SK-N-SH (cell line): ENCODE results near the gene CCHCR1. TPM values are rescaled to one million over a fixed set of nuclear protein-coding genes. Genes with fewer than 3 reads are reported as not detected.
A peak's percentile ranks its signal among the peaks of the same experiment; 100 is the strongest.

ENCODE experiments used
- CTCF ChIA-PET: fragments of 300-600, 350-600 bp; formaldehyde crosslinking; extraction: SDS; loops from one replicate; lab custom pipeline; 2021; lab: Yijun Ruan, JAX
- POLR2A ChIA-PET: fragments of 350-600 bp; sonication (Branson Sonifier 250); formaldehyde crosslinking; extraction: SDS; loops from one replicate; lab custom pipeline; 2020; ENCODE audit warnings: antibody characterized with exemption, inconsistent platforms; lab: Yijun Ruan, JAX
- DNase-seq: peaks from one replicate; pipeline ENCODE4 v3.0.0; 2012
- H2AFZ ChIP-seq: fragments of 200-600 bp; sonication (generic); 2 replicates; pipeline ENCODE4 v1.8.1; 2016; ENCODE audit warnings: antibody characterized with exemption, mild to moderate bottlenecking, low read depth
- H3F3A ChIP-seq: fragments of 200-600 bp; sonication (generic); replicated peaks from 2 replicates; pipeline ENCODE3; 2016; ENCODE audit warnings: antibody characterized with exemption, mild to moderate bottlenecking; ENCODE audit not compliant: insufficient read depth
- H3K27ac ChIP-seq, 2 experiments: fragments of 200-500 bp in 1 of 2; fragments of 200-600 bp in 1 of 2; sonication (Bioruptor generic) in 1 of 2; sonication (generic), shearing (Covaris generic) in 1 of 2; 2 replicates each; pipeline versions ENCODE4 v1.5.1 to v1.6.1; 2014 to 2016; ENCODE audit warnings: low read depth in 2 of 2, inconsistent platforms in 1 of 2, low read length in 1 of 2, mild to moderate bottlenecking in 1 of 2, mixed read lengths in 1 of 2
- H3K27me3 ChIP-seq: fragments of 200-600 bp; sonication (generic), shearing (Covaris generic); 2 replicates; pipeline ENCODE4 v1.6.1; 2016; ENCODE audit warnings: mixed run types; ENCODE audit not compliant: insufficient read depth
- H3K36me3 ChIP-seq, 2 experiments: fragments of 200-500 bp in 1 of 2; fragments of 200-600 bp in 1 of 2; sonication (Bioruptor generic) in 1 of 2; sonication (generic) in 1 of 2; replicated peaks in 1 of 2; 2 replicates each; pipeline versions ENCODE3 to v1.5.1; 2014 to 2016; ENCODE audit warnings: low read length in 1 of 2, mild to moderate bottlenecking in 1 of 2; ENCODE audit not compliant: insufficient read depth in 2 of 2, control insufficient read depth in 1 of 2
- H3K4me1 ChIP-seq, 2 experiments: fragments of 200-500 bp in 1 of 2; fragments of 200-600 bp in 1 of 2; sonication (Bioruptor generic) in 1 of 2; sonication (generic), shearing (Covaris generic) in 1 of 2; 2 replicates each; pipeline versions ENCODE4 v1.5.1 to v1.6.1; 2014 to 2016; ENCODE audit warnings: low read depth in 1 of 2, low read length in 1 of 2, mixed run types in 1 of 2; ENCODE audit not compliant: insufficient read depth in 2 of 2, control insufficient read depth in 1 of 2
- H3K4me2 ChIP-seq: fragments of 200-600 bp; sonication (generic), shearing (Covaris generic); 2 replicates; pipeline ENCODE4 v1.6.1; 2017; ENCODE audit warnings: mixed run types
- H3K4me3 ChIP-seq, 2 experiments: fragments of 200-500 bp in 1 of 2; fragments of 200-600 bp in 1 of 2; sonication (Bioruptor generic) in 1 of 2; sonication (generic), shearing (Covaris generic) in 1 of 2; 2 replicates each; pipeline versions ENCODE4 v1.5.1 to v1.8.1; 2014 to 2016; ENCODE audit warnings: low read depth in 2 of 2, inconsistent platforms in 1 of 2, low read length in 1 of 2, mild to moderate bottlenecking in 1 of 2, mixed read lengths in 1 of 2, moderate library complexity in 1 of 2
- H3K79me2 ChIP-seq: fragments of 200-600 bp; sonication (generic); 2 replicates; pipeline ENCODE4 v1.8.1; 2017; ENCODE audit warnings: mild to moderate bottlenecking; ENCODE audit not compliant: insufficient read depth
- H3K9ac ChIP-seq: fragments of 200-600 bp; sonication (generic); 2 replicates; pipeline ENCODE4 v1.6.1; 2017; ENCODE audit warnings: mixed run types
- H3K9me2 ChIP-seq: fragments of 200-600 bp; sonication (generic); 2 replicates; pipeline ENCODE4 v1.6.1; 2017; ENCODE audit warnings: mixed run types
- H3K9me3 ChIP-seq: fragments of 200-600 bp; sonication (generic); 2 replicates; pipeline ENCODE4 v1.6.1; 2017; ENCODE audit warnings: mixed run types, mild to moderate bottlenecking, moderate library complexity
- H4K20me1 ChIP-seq: fragments of 200-600 bp; sonication (generic); 2 replicates; pipeline ENCODE4 v1.6.1; 2017; ENCODE audit warnings: mild to moderate bottlenecking, mixed run types; ENCODE audit not compliant: insufficient read depth
- ELF1 ChIP-seq: IDR thresholded peaks from 2 replicates; pipeline ENCODE4 v1.4.0; 2012
- EP300 ChIP-seq, 2 experiments: IDR thresholded peaks; 2 replicates each; pipeline versions ENCODE4 v1.4.0 to v1.6.1; 2012; ENCODE audit warnings: borderline replicate concordance in 1 of 2, low read depth in 1 of 2, low read length in 1 of 2
- FOXJ3 ChIP-seq: sonication (generic); formaldehyde crosslinking; IDR thresholded peaks from 2 replicates; pipeline ENCODE4 v1.5.1; 2020; ENCODE audit warnings: mild to moderate bottlenecking, missing genetic modification reagents
- FOXM1 ChIP-seq: IDR thresholded peaks from 2 replicates; pipeline ENCODE4 v1.4.0; 2012; ENCODE audit warnings: low read depth, mild to moderate bottlenecking
- GABPA ChIP-seq: IDR thresholded peaks from 2 replicates; pipeline ENCODE4 v1.4.0; 2012; ENCODE audit warnings: low read depth, mild to moderate bottlenecking
- GATA2 ChIP-seq: sonication (generic); formaldehyde crosslinking; IDR thresholded peaks from 2 replicates; pipeline ENCODE4 v1.5.0; 2020; ENCODE audit warnings: mild to moderate bottlenecking, missing genetic modification reagents
- MXI1 ChIP-seq: IDR thresholded peaks from 2 replicates; pipeline ENCODE4 v1.6.1; 2012; ENCODE audit warnings: mild to moderate bottlenecking, low read depth, low read length, improper control_type of control experiment
- NFIC ChIP-seq: IDR thresholded peaks from 2 replicates; pipeline ENCODE4 v1.4.0; 2012; ENCODE audit warnings: borderline replicate concordance
- RCOR1 ChIP-seq: fragments of 150-350 bp; IDR thresholded peaks from 2 replicates; pipeline ENCODE4 v1.6.1; 2017; ENCODE audit warnings: antibody characterized with exemption, low read length
- RFX5 ChIP-seq: IDR thresholded peaks from 2 replicates; pipeline ENCODE4 v1.6.1; 2012; ENCODE audit warnings: mild to moderate bottlenecking, improper control_type of control experiment, low read length
- SIN3A ChIP-seq: IDR thresholded peaks from 2 replicates; pipeline ENCODE4 v1.6.1; 2012; ENCODE audit warnings: low read depth, mild to moderate bottlenecking, low read length, moderate library complexity, borderline replicate concordance
- SMC3 ChIP-seq: IDR thresholded peaks from 2 replicates; pipeline ENCODE4 v1.6.1; 2012; ENCODE audit warnings: low read depth, low read length, improper control_type of control experiment
- TCF12 ChIP-seq: IDR thresholded peaks from 2 replicates; pipeline ENCODE4 v1.4.0; 2012
- YY1 ChIP-seq: IDR thresholded peaks from 2 replicates; pipeline ENCODE4 v1.4.0; 2012; ENCODE audit warnings: low read depth, mild to moderate bottlenecking
- WGBS: methylation state at CpG from one replicate; pipeline ENCODE4 v1.1.6; 2017; ENCODE audit warnings: low lambda C conversion rate; 5-methylcytosine and 5-hydroxymethylcytosine counted together
- polyA plus RNA-seq, 3 experiments: library from polyadenylated mRNA; depleted of rRNA; stranded (reverse); fragments of >200 nt; gene quantifications; 2 replicates each; pipeline ENCODE4 v1.2.3, GENCODE V29; 2012
- TF ChIP-seq, protein P1 (sequence below): IDR thresholded peaks from 2 replicates; pipeline ENCODE4 v1.4.0; 2012; ENCODE audit warnings: low read depth, borderline replicate concordance
- TF ChIP-seq, protein P2 (sequence below): IDR thresholded peaks from 2 replicates; pipeline ENCODE4 v1.4.0; 2012; ENCODE audit warnings: low read depth
- TF ChIP-seq, protein P3 (sequence below): IDR thresholded peaks from 2 replicates; pipeline ENCODE4; 2012
- TF ChIP-seq, protein P4 (sequence below): fragments of 200-600 bp; sonication (generic); IDR thresholded peaks from 2 replicates; pipeline ENCODE4 v1.6.1; 2017; ENCODE audit warnings: antibody characterized with exemption, mild to moderate bottlenecking, moderate library complexity

The CCHCR1 gene
- polyA plus RNA-seq, 1 of the 3 experiments (the other 2 are of a cell fraction): 18.7 TPM

DNA sequence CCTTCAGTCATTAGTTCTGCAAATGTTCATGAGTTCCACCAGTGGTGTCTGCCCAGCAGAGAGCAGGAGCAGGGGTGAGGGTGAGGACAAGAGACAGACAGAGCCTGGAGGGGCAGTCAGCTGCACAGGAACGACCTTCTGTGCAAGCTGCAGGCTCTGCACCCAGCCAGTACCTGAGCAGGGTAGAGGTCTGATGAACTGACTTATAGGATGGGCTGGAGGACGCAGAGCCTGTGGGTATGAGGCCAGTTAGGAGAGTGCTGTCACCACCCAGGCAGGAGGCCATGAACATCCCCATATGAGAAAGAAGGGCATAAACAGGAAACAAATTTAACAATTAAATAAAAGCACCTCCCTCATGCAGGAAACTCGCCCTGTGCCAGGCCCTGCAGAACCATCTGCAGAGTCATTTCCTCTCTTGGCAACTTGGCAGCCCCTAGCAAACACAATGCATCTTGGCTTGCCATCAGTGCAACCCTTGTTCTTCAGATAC, 63.2 kb downstream of the CCHCR1 start:
- CTCF ChIA-PET: interaction anchor here (1.2 to 2.6 kb wide), 8 partner anchors 8 to 273 kb away, joined by 3 to 11 read pairs (median 6); no protein-coding TSS in a partner anchor

DNA sequence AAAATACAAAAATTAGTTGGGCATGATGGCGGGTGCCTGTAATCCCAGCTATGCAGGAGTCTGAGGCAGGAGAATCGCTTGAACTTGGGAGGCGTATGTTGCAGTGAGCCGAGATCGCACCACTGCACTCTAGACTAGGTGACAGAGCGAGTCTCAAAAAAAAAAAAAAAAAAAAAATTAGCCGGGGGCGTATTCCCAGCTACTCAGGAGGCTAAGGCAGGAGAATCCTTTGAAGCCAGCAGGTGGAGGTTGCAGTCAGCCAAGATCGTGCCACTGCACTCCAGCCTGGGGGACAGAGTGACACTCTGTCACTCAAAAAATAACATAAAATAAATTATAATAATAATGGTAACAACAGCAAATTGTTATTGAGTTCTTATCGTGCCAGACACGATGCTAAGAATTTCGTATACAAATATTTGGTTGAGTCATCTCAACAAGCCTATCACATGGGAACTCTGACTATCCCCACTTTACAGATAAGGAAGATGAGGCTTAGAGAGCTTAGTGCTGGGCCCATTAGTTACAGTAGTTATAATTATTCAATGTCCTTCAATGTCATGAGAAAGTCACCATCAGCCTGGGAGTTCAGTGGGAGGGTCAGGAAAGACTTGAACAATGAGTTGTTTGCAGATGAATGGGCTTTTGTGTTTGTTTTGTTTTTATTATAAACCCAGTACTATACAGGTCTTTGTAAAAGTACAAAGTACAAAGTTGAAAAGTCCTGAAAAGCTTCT, 64.7 kb downstream of the CCHCR1 start:
- CTCF ChIA-PET: interaction anchor here (0.6 to 2.6 kb wide), 13 partner anchors 9 to 414 kb away, joined by 3 to 11 read pairs (median 3); no protein-coding TSS in a partner anchor
- Histone ChIP-seq H3K4me3 (no peak overlapping the region), H3K4me1 (peaks cover 8 to 13% of the 10 kb centered on the region in 2 experiments; a peak in 2 of 4 replicates), H3K9me2 (no peaks in the 10 kb centered on the region), H3K4me2 (no peak overlapping the region), H3K9ac (no peak overlapping the region), H4K20me1 (no peaks in the 10 kb centered on the region), H3K27ac (no peak overlapping the region), H3F3A (peaks cover 16% of the 10 kb centered on the region), H3K79me2 (no peaks in the 10 kb centered on the region; the same call in 1 of the 2 replicates), H2AFZ (no peak overlapping the region), H3K27me3 (no peaks in the 10 kb centered on the region), H3K9me3 (no peaks in the 10 kb centered on the region), H3K36me3 (no peaks in the 10 kb centered on the region)
- DNase-seq: no peak
- no peak for TF ChIP-seq SMC3
- TF ChIP-seq, protein P1, sequence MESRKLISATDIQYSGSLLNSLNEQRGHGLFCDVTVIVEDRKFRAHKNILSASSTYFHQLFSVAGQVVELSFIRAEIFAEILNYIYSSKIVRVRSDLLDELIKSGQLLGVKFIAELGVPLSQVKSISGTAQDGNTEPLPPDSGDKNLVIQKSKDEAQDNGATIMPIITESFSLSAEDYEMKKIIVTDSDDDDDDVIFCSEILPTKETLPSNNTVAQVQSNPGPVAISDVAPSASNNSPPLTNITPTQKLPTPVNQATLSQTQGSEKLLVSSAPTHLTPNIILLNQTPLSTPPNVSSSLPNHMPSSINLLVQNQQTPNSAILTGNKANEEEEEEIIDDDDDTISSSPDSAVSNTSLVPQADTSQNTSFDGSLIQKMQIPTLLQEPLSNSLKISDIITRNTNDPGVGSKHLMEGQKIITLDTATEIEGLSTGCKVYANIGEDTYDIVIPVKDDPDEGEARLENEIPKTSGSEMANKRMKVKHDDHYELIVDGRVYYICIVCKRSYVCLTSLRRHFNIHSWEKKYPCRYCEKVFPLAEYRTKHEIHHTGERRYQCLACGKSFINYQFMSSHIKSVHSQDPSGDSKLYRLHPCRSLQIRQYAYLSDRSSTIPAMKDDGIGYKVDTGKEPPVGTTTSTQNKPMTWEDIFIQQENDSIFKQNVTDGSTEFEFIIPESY: no peak
- TF ChIP-seq ELF1: no peak
- TF ChIP-seq RCOR1: no peak
- no peak for TF ChIP-seq SIN3A
- TF ChIP-seq, protein P2, sequence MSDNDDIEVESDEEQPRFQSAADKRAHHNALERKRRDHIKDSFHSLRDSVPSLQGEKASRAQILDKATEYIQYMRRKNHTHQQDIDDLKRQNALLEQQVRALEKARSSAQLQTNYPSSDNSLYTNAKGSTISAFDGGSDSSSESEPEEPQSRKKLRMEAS: no peak
- TF ChIP-seq FOXM1: no peak
- TF ChIP-seq GABPA: no peak
- no peak for TF ChIP-seq MXI1
- TF ChIP-seq TCF12: no peak
- no peak for TF ChIP-seq RFX5
- TF ChIP-seq EP300 (IDR thresholded peaks at IDR 0.05; ENCODE audit: borderline replicate concordance in 1 of 2, low read depth in 1 of 2, low read length in 1 of 2): no peak
- TF ChIP-seq FOXJ3 (CRISPR knock-in tag): no peak
- no peak for TF ChIP-seq NFIC
- TF ChIP-seq, protein P3, sequence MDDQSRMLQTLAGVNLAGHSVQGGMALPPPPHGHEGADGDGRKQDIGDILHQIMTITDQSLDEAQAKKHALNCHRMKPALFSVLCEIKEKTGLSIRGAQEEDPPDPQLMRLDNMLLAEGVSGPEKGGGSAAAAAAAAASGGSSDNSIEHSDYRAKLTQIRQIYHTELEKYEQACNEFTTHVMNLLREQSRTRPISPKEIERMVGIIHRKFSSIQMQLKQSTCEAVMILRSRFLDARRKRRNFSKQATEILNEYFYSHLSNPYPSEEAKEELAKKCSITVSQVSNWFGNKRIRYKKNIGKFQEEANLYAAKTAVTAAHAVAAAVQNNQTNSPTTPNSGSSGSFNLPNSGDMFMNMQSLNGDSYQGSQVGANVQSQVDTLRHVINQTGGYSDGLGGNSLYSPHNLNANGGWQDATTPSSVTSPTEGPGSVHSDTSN: no peak
- no peak for TF ChIP-seq YY1
- TF ChIP-seq GATA2: no peak
- TF ChIP-seq, protein P4, sequence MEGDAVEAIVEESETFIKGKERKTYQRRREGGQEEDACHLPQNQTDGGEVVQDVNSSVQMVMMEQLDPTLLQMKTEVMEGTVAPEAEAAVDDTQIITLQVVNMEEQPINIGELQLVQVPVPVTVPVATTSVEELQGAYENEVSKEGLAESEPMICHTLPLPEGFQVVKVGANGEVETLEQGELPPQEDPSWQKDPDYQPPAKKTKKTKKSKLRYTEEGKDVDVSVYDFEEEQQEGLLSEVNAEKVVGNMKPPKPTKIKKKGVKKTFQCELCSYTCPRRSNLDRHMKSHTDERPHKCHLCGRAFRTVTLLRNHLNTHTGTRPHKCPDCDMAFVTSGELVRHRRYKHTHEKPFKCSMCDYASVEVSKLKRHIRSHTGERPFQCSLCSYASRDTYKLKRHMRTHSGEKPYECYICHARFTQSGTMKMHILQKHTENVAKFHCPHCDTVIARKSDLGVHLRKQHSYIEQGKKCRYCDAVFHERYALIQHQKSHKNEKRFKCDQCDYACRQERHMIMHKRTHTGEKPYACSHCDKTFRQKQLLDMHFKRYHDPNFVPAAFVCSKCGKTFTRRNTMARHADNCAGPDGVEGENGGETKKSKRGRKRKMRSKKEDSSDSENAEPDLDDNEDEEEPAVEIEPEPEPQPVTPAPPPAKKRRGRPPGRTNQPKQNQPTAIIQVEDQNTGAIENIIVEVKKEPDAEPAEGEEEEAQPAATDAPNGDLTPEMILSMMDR: no peak
- WGBS: 77% methylated on average over 12 of the region's 12 CpGs
- POLR2A ChIA-PET: interaction anchor here (0.7 kb wide), 1 partner anchor 179 kb away, joined by 4 read pairs; the partner anchor contains the start of gene VARS2

More for the DNA sequence above, 63.2 kb downstream of the CCHCR1 start:
- H3K27ac ChIP-seq: no peak overlapping the region
- peaks cover 8 to 13% of the 10 kb centered on the region in 2 experiments; a peak in 2 of 4 replicates for H3K4me1 ChIP-seq
- no peaks in the 10 kb centered on the region; the same call in 1 of the 2 replicates for H3K79me2 ChIP-seq
- no peak for DNase-seq
- H3K4me2 ChIP-seq: peak overlapping the region; percentile 34; the same call in 1 of the 2 replicates
- H3K9me3 ChIP-seq: no peaks in the 10 kb centered on the region
- no peaks in the 10 kb centered on the region for H3K36me3 ChIP-seq
- 49% methylated on average over 2 of the region's 3 CpGs for whole genome bisulfite sequencing
- no peaks in the 10 kb centered on the region for H4K20me1 ChIP-seq
- H3F3A ChIP-seq: peaks cover 16% of the 10 kb centered on the region
- no peak overlapping the region for H3K9ac ChIP-seq
- POLR2A ChIA-PET: interaction anchor here (0.5 to 0.6 kb wide), 2 partner anchors 11 to 414 kb away, joined by 3 to 6 read pairs; no protein-coding TSS in a partner anchor
- TF ChIP-seq, protein P2: 0 out of 2 replicates have a peak, but pooled peaks have one; percentile 19
- TF ChIP-seq MXI1 (no peak), NFIC (peak; percentile 68)
- peak overlapping the region; percentile 54 for H2AFZ ChIP-seq
- H3K9me2 ChIP-seq: no peaks in the 10 kb centered on the region
- no peaks in the 10 kb centered on the region for H3K27me3 ChIP-seq
- H3K4me3 ChIP-seq: no peak overlapping the region
